DMS114 treated with DMSO at 0.1 percent for 48 hours (cell line): Measurements from ENCODE around the gene KRT80.

ENCODE experiments used
- DNase-seq: peaks from one replicate; lab custom pipeline; 2025; ENCODE audit not compliant: unreplicated experiment; lab: John Stamatoyannopoulos, UW

KRT80 gene

GRCh38 chr12:52156757-52157565, 34.9 kb downstream of the KRT80 start:
- peak; percentile 40 for DNase-seq

- DNase-seq, result no peak
Observed at GRCh38 chr12:52156311-52156710, 35.5 kb downstream of the KRT80 start.

DNA sequence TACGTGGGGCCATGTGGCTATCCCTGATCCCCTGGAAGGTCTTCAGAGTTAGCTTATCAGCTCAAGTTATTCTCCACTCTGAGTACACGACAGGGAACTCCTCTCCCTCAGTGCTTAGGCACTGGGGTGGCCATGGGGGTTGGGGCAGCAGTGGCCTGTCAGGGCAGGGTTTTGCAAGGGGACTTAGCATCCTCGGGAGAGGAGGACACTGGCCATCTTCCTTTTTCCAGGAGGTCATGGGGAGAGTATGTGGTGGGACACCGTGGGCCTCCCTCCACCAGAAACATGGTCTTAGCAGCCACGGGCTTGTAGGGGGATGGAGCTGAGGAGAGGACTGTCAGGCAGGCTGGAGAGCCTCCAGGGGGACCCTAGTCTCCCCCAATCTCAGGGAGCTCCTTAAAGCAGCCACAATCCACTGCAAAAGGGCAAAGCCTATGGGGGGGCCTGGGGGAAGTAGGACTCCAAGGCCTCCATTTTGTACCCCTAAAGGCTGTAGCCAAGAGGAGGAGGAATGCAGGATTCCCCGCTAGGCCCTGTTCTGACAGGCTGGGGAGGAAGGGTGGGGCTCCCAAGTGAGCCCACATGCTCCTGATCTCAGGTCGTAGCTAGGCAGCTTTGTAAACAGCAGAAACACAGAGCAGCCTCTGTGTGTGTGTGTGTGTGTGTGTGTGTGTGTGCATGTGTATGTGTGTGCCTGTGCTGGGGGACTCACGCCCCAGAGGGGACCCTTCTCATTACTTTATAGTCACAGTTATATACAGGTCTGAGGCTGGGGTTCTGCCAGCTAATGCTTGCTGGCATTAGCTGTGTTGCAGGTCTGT, 36.6 kb downstream of the KRT80 start:
- no peak for DNase-seq

GRCh38 chr12:52152905-52153317, 38.9 kb downstream of the KRT80 start:
- no peak for DNase-seq

DNA sequence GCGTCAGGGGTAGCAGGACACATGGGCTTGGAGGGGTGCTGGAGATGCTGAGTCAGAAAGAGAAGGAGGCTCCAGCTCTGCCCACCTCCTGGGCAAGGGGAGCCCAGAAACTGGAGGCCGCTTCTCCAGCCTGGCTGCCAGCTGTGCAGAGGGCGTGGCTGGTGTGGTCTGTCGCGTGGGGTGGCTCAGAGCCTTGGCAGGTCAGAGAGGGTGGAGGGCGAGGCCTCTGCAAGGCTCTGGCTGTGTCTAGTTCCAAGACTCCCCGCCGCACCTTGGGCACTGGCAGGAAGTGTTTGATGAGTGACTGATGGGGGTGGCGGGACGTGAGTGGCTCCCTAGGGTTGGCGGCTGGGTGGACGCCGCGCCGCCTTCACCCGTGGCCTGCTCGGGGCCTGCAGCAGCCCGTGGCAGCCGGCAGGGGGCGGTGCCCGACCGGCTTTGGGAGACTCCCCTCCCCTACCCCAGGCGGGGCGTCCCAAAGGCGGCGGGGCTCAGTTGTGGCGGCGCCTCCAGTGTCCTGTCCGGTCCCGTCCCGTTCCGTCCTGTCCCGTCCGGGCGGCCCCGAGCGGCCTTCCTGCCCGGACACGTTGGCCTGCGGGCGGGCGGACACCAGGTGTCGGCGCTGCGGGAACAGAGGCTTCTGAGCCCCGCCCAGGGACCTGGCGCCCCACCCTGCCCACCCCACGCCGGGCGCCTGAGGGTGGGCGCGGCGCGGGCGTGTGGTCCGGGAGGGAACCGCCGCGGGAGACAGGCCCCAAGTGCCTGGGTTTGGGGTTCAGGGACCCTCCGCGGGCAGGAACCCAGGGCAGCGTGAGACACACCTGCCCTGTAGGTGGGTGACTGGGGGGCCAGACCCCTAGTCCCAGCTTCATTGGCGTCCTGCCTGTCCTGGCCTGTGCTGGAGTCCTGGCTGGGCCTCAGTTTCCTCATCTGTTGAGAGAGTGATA, 39.7 kb downstream of the KRT80 start:
- no peak for DNase-seq

GRCh38 chr12:52151153-52151836, 40.5 kb downstream of the KRT80 start:
- no peak for DNase-seq

- no peak for DNase-seq
Observed at GRCh38 chr12:52149651-52150241, 42.1 kb downstream of the KRT80 start.

GRCh38 chr12:52149182-52149641, 42.6 kb downstream of the KRT80 start:
- no peak for DNase-seq

- DNase-seq, result no peak
Observed at GRCh38 chr12:52148464-52149181, 43.2 kb downstream of the KRT80 start.

- DNase-seq, result no peak
Observed at GRCh38 chr12:52147964-52148463, 43.8 kb downstream of the KRT80 start.

DNA sequence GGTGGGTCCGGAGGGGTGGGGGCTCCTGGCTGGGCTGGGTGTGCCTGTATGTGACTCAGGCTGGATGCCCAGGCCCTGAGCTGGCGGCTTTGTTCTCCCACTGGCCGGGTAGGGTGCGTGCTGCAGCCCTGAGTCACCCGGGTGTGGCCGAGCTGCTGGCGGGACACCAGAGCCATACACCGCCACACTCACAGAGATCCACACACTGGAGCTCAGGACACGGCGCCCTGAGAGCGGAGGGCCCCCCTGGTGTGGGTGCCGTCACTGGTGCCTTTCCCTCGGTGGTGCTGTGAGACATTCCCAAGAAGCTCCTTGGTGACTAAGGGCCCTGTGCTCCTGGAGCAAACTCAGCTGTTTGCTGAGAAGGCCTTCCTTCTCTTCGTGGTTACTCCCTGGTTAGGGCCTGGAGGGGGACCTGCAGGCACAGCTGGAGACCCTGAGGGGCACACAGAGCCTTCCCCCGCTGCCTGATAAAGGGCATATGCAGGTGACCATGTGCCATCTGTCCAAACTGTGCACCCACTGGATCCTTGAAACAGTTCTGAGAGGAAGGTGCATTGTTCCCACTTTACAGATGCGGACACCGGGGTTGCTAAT, 44.3 kb downstream of the KRT80 start:
- no peak for DNase-seq

DNA sequence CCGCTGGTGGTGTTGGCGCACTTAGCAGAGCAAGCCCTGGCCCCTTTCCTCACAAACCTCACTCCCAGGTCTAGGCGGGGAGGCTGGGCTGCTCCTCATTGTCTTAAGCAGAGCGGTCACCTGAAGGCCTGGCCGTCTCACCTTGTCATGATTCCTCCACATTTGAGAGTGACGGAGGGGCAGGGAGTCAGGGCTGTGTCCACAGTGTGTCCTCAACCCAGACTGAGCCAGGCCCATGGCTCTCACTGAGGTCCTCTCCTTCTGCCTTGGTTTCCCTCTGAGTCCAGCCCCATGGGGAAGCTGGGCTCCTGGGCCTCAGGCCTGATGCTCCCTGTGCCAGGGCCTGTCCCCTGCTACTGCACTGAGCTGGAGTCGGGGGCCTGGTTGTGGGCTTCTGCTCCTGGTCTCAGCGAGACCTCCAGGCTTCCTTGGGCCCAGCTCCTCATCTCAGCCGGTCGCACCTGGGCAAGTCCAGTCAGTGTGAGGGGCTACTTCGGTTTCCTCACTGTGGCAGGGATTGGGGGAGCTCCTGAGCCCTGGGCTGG, 44.9 kb downstream of the KRT80 start:
- no peak for DNase-seq

- DNase-seq, result no peak
Observed at GRCh38 chr12:52146089-52146821, 45.6 kb downstream of the KRT80 start.

DNA sequence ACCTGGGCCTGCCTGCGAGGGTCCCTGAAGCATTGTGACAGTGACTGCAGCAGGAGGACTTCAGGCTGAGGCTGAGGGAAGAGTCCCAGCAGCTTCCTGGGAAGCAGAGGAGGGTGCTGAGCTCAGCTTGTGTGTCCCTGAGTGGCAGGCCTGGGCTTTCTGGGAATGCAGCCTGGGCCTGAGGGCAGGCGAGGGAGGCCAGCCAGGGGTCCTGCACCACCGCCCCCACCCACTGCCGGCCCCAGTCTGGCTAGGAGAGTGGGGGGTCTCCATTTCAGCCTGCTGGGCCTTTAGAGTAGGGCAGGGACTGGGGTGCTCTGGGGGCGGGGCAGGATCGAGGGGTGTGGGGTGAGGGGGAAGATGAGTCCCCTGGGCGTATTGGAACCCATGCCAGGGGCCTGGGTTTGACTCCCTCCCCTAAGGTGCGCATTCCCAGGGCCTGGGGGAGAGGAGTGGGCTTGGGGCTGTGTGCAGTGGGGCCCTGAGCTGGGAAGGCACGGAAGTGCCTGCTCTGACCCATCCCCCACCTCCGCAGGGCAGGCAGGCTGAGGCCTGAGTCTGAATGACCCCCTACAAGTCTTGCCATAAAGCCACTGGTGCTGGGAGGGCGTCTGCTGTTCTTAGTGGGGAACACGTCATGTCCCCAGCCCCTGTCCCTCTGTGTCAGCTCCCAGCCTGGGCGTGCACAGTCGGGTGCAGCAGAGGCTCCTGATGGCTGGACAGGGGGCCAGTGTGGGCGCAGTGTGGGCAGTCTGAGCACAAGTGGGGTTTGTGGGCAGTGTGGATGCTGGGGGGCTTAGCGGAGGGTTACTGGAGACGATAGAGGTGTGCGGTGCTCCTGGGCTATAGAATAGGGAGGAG, 46.4 kb downstream of the KRT80 start:
- DNase-seq, result no peak

GRCh38 chr12:52144512-52145227, 47.1 kb downstream of the KRT80 start:
- DNase-seq, result no peak

GRCh38 chr12:52142431-52142830, 49.4 kb downstream of the KRT80 start:
- DNase-seq, result no peak
